Activated CD4-positive, CD25-positive, alpha-beta regulatory T cell treated with anti-CD3 and anti-CD28 coated beads, Interleukin-2, amount 50 U/mL, for 16 hours (primary cell): Measurements from ENCODE around the gene G6PC1.
"Not testable (repeated sequence)": the region's sequence is repeated elsewhere in the genome, so short reads cannot be mapped to it uniquely, and the experiment has no call there.

Source experiments
- DNase-seq: peaks from one replicate; pipeline ENCODE4 v3.0.0-alpha.2; 2020; ENCODE audit warnings: low read depth, low spot score

Gene G6PC1

GRCh38 chr17:42900460-42901331 lies at the start of gene G6PC1:
G6PC1 (plus strand) TSS chr17:42900799; CDS start chr17:42900877, 78 bp downstream.
- DNase-seq = no peak

DNA sequence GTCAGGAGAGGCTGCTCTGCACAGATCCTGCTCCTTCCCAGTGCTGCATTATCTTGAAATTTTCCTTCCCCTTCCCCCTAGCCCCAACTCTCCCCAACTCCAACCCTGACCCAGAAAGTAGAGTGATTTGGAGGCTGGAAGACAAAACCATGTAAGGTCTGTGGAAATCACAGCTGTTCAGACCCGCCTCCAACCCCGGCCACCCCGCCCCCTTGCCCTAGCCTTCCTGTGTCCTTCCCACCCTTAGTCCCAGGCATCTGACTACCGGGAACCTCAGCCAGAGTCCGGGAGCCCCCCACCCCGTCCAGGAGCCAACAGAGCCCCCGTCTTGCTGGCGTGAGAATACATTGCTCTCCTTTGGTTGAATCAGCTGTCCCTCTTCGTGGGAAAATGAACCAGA lies 49.6 kb upstream of the G6PC1 start, which contains the start of gene AOC3:
Gene AOC3 (plus strand): TSS at position 246 of the 400 bp plus-strand sequence. CDS start 145 bp downstream, at position 391.
- DNase-seq = no peak

DNA sequence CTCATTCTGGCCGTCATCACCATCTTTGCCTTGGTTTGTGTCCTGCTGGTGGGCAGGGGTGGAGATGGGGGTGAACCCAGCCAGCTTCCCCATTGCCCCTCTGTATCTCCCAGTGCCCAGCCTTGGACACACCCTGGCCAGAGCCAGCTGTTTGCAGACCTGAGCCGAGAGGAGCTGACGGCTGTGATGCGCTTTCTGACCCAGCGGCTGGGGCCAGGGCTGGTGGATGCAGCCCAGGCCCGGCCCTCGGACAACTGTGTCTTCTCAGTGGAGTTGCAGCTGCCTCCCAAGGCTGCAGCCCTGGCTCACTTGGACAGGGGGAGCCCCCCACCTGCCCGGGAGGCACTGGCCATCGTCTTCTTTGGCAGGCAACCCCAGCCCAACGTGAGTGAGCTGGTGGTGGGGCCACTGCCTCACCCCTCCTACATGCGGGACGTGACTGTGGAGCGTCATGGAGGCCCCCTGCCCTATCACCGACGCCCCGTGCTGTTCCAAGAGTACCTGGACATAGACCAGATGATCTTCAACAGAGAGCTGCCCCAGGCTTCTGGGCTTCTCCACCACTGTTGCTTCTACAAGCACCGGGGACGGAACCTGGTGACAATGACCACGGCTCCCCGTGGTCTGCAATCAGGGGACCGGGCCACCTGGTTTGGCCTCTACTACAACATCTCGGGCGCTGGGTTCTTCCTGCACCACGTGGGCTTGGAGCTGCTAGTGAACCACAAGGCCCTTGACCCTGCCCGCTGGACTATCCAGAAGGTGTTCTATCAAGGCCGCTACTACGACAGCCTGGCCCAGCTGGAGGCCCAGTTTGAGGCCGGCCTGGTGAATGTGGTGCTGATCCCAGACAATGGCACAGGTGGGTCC lies 49.0 kb upstream of the G6PC1 start:
- not testable (repeated sequence) for DNase-seq

DNA sequence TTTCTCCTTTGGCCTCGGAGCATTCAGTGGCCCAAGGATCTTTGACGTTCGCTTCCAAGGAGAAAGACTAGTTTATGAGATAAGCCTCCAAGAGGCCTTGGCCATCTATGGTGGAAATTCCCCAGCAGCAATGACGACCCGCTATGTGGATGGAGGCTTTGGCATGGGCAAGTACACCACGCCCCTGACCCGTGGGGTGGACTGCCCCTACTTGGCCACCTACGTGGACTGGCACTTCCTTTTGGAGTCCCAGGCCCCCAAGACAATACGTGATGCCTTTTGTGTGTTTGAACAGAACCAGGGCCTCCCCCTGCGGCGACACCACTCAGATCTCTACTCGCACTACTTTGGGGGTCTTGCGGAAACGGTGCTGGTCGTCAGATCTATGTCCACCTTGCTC lies 48.2 kb upstream of the G6PC1 start:
- DNase-seq = no peak

DNA sequence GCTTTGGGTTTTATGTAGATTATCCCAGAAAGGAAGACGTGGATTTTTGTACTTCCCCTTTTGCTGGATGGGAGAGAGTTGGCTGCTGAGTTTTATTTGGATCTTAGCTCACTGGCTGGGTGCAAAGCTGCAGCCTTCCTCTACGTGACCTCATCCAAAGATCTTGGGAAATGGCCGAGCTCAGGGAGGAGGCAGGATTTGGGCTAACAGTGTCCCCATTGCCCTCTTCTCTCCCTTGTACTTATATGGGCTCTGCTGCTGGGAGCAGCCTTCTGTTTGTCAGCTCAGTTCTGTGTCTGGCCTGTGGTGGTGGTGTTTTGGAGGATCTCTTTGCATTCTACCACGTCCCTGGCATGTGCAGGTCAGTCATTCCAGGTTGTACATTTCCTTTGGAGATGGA lies 47.6 kb upstream of the G6PC1 start:
- no peak for DNase-seq

- no peak for DNase-seq
These were observed 47.0 kb upstream of the G6PC1 start for GRCh38 chr17:42853597-42853967.

DNA sequence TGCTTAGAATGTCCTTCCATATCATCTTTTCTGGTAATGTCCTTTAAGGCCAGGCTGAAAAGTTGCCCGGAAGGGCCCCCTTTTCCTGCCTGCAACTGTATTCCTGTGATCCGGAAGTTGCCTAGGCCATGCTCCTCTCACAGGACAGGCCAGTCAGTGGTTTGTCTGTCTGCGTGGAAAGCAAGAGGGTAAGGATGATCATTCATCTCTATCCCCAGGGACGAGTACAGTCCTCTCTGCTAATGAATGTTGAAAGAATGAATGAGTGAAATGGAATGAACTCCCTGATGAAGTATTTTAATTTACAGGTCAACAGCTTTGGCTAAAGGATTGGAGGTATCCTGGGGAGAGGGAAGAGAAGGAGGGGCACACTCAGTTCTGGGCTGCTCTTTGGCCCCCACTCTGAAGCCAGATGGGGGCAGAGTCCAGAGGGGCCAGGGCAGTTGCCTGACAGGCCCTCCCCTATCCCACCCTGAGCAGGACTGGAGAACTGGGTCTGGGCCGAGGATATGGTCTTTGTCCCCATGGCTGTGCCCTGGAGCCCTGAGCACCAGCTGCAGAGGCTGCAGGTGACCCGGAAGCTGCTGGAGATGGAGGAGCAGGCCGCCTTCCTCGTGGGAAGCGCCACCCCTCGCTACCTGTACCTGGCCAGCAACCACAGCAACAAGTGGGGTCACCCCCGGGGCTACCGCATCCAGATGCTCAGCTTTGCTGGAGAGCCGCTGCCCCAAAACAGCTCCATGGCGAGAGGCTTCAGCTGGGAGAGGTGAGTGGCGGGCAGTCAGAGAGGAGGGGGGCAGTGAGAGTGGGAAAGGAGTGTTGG lies 46.4 kb upstream of the G6PC1 start:
- DNase-seq = no peak

DNA sequence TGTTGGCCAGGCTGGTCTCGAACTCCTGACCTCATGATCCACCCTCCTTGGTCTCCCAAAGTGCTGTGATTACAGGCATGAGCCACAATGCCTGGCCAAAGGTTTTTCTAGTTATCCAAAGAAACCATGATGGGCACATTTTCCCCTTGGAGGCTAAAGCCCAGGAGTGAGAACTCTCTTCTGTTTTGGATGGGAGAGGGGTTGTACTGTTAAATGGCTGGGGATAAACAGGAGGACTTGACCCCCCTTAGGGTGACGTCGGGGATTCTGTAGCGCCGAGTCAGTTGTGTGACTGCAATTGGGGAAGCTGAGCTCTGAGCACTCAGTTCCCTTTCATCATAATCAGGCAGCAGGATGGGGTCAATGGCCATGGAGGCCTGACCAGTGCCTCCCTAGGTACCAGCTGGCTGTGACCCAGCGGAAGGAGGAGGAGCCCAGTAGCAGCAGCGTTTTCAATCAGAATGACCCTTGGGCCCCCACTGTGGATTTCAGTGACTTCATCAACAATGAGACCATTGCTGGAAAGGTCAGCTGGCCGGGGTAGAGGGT lies 45.5 kb upstream of the G6PC1 start:
- no peak for DNase-seq

GRCh38 chr17:42856093-42856492 lies 44.5 kb upstream of the G6PC1 start:
- not testable (repeated sequence) for DNase-seq

DNA sequence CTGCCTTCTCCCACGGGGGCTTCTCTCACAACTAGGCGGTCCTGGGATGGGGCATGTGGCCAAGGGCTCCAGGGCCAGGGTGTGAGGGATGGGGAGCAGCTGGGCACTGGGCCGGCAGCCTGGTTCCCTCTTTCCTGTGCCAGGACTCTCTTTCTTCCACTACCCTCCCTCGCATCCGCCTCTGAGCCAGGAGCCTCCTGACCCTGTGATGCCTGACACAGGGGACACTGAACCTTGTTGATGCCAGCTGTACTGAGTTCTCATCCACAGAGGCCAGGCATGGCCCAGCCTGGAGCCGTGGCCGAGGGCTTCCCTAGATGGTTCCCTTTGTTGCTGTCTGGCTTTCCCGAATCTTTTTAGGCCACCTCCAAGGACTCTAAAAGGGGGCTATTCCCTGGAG lies 44.1 kb upstream of the G6PC1 start:
- DNase-seq = not testable (repeated sequence)

DNA sequence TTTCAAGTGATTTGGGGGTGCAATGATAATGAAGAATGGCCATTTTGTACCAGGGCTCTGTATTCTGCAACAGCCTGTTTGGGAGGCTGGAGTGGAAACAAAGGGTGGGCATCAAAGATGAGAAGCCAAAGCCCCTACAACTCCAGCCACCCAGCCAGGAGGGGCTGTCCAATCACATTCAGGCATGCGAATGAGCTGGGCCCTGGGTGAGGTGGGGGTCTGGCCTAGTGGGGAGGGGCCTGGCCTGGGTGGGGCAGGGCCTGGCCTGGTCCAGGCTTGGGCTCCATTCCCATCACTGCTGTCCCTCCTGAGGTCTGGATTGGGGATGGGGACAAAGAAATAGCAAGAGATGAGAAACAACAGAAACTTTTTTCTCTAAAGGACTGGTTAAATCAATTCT lies 43.2 kb upstream of the G6PC1 start:
- no peak for DNase-seq

- no peak for DNase-seq
These were observed 34.9 kb upstream of the G6PC1 start for GRCh38 chr17:42865638-42866094.

- no peak for DNase-seq
These were observed 34.4 kb upstream of the G6PC1 start for GRCh38 chr17:42866216-42866615.

- DNase-seq = no peak
These were observed 33.7 kb upstream of the G6PC1 start for GRCh38 chr17:42866631-42867575.

DNA sequence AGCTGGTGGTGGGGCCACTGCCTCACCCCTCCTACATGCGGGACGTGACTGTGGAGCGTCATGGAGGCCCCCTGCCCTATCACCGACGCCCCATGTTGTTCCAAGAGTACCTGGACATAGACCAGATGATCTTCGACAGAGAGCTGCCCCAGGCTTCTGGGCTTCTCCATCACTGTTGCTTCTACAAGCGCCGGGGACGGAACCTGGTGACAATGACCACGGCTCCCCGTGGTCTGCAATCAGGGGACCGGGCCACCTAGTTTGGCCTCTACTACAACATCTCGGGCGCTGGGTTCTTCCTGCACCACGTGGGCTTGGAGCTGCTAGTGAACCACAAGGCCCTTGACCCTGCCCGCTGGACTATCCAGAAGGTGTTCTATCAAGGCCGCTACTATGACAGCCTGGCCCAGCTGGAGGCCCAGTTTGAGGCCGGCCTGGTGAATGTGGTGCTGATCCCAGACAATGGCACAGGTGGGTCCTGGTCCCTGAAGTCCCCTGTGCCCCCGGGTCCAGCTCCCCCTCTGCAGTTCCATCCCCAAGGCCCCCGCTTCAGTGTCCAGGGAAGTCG lies 32.8 kb upstream of the G6PC1 start:
- DNase-seq = not testable (repeated sequence)

DNA sequence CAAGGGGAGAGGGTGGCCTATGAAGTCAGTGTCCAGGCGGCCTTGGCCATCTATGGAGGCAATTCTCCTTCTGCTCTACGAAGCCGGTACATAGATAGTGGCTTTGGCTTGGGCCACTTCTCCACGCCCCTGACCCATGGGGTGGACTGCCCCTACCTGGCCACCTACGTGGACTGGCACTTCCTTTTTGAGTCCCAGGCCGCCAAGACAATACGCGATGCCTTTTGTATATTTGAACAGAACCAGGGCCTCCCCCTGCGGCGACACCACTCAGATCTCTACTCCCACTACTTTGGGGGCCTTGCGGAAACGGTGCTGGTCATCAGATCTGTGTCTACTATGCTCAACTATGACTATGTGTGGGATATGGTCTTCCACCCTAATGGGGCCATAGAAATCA lies 32.3 kb upstream of the G6PC1 start:
- no peak for DNase-seq

DNA sequence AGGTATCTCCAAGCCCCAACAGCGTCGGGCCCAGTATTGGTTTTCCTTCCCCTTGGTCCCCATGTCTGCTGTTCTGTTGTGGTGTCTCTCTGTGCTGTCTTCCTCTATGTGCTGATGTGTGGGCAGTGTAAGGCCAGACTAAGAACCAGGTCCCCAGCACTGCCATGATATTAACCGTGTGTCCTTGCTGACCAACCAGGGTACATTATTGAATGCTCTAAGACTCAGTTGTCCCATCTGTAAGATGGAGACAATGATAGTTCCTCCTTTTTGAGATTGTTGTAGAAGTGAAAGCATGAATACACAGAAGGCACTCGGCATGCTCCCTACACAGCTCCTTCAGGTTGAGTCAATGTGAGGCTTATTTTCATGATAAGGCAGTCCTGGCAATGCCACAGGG lies 29.0 kb upstream of the G6PC1 start:
- DNase-seq = no peak

DNA sequence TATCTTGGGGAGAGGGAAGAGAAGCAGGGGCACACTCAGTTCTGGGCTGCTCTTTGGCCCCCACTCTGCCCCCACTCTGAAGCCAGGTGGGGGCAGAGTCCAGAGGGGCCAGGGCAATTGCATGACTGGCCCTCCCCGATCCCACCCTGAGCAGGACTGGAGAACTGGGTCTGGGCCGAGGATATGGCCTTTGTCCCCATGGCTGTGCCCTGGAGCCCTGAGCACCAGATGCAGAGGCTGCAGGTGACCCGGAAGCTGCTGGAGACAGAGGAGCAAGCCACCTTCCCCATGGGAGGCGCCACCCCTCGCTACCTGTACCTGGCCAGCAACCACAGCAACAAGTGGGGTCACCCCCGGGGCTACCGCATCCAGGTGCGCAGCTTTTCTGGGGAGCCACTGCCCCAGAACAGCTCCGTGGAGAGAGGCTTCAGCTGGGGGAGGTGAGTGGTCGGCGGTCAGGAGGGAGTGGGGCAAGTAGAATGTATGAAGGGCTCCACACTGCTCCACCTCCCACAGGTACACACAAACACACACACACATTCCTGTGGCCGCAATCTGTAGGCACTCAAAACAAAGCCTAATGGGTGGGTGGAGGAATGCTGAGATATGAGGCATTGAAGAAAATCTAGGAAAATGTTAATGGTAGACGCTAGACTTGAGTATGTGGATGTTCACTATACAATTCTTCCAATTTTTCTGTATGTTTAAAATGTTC lies 28.2 kb upstream of the G6PC1 start:
- no peak for DNase-seq

DNA sequence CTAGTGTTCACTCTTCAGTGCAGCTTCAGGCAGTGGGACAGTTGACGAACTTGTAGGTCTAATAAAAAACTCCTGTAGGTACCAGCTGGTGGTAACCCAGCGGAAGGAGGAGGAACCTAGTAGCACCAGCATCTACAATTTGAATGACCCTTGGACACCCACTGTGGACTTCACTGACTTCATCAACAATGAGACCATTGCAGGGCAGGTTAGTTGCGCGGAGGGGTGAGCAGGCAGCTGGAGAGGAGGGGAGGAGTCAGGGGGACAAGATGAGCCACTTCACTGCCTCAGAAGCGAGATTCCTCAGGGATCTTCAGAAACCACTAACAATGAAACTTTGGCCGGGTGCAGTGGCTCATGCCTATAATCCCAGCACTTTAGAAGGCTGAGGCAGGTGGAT lies 27.3 kb upstream of the G6PC1 start:
- DNase-seq = no peak
